Measurements from ENCODE around the gene PGLYRP3.

PGLYRP3 gene

GRCh38 chr1:153312570-153313186 lies at the start of gene PGLYRP3:
TSS of gene PGLYRP3 (minus strand) at chr1:153312952. CDS start at chr1:153310665, 2,287 bp downstream.
- DNase-seq (ENCODE audit: low read depth in 1 of 2, low spot score in 1 of 2): no peak

- no peak for DNase-seq (ENCODE audit: low read depth in 1 of 2, low spot score in 1 of 2)
Measured at GRCh38 chr1:153362187-153362775, 49.5 kb upstream of the PGLYRP3 start.

- no peak for DNase-seq (ENCODE audit: low read depth in 1 of 2, low spot score in 1 of 2)
Measured at GRCh38 chr1:153361480-153362109, 48.8 kb upstream of the PGLYRP3 start.

- DNase-seq (ENCODE audit: low read depth in 1 of 2, low spot score in 1 of 2): no peak
Measured at GRCh38 chr1:153360592-153361479, 48.1 kb upstream of the PGLYRP3 start.

- no peak for DNase-seq (ENCODE audit: low read depth in 1 of 2, low spot score in 1 of 2)
Measured at GRCh38 chr1:153360190-153360589, 47.4 kb upstream of the PGLYRP3 start.

- no peak for DNase-seq (ENCODE audit: low read depth in 1 of 2, low spot score in 1 of 2)
Measured at GRCh38 chr1:153359241-153359640, 46.5 kb upstream of the PGLYRP3 start.

- no peak for DNase-seq (ENCODE audit: low read depth in 1 of 2, low spot score in 1 of 2)
Measured at GRCh38 chr1:153358691-153358975, 45.9 kb upstream of the PGLYRP3 start.

GRCh38 chr1:153357853-153358690 lies 45.3 kb upstream of the PGLYRP3 start, which contains the start of gene S100A9:
TSS of gene S100A9 (plus strand) at chr1:153357854. CDS start at chr1:153358284, 430 bp downstream.
- no peak for DNase-seq (ENCODE audit: low read depth in 1 of 2, low spot score in 1 of 2)

GRCh38 chr1:153357076-153357852 lies 44.5 kb upstream of the PGLYRP3 start:
- no peak for DNase-seq (ENCODE audit: low read depth in 1 of 2, low spot score in 1 of 2)

- no peak for DNase-seq (ENCODE audit: low read depth in 1 of 2, low spot score in 1 of 2)
Measured at GRCh38 chr1:153356392-153357075, 43.8 kb upstream of the PGLYRP3 start.

GRCh38 chr1:153355445-153356071 lies 42.8 kb upstream of the PGLYRP3 start:
- DNase-seq (ENCODE audit: low read depth in 1 of 2, low spot score in 1 of 2): no peak

GRCh38 chr1:153354515-153355193 lies 41.9 kb upstream of the PGLYRP3 start:
- no peak for DNase-seq (ENCODE audit: low read depth in 1 of 2, low spot score in 1 of 2)

- no peak for DNase-seq (ENCODE audit: low read depth in 1 of 2, low spot score in 1 of 2)
Measured at GRCh38 chr1:153353226-153353947, 40.6 kb upstream of the PGLYRP3 start.

GRCh38 chr1:153352523-153352922 lies 39.8 kb upstream of the PGLYRP3 start:
- peak; percentile 23 to 29 for DNase-seq (ENCODE audit: low read depth in 1 of 2, low spot score in 1 of 2)

GRCh38 chr1:153350321-153350957 lies 37.7 kb upstream of the PGLYRP3 start:
- DNase-seq (ENCODE audit: low read depth in 1 of 2, low spot score in 1 of 2): no peak

GRCh38 chr1:153349363-153350320 lies 36.9 kb upstream of the PGLYRP3 start:
- no peak for DNase-seq (ENCODE audit: low read depth in 1 of 2, low spot score in 1 of 2)
